MV-4-11 (cell line): ENCODE data around the gene VAV2.
"Not testable (repeated sequence)": the region's sequence is repeated elsewhere in the genome, so short reads cannot be mapped to it uniquely, and the experiment has no call there.

Experiments
- DNase-seq: peaks from one replicate; lab custom pipeline; 2025; lab: John Stamatoyannopoulos, UW

Gene VAV2

DNA sequence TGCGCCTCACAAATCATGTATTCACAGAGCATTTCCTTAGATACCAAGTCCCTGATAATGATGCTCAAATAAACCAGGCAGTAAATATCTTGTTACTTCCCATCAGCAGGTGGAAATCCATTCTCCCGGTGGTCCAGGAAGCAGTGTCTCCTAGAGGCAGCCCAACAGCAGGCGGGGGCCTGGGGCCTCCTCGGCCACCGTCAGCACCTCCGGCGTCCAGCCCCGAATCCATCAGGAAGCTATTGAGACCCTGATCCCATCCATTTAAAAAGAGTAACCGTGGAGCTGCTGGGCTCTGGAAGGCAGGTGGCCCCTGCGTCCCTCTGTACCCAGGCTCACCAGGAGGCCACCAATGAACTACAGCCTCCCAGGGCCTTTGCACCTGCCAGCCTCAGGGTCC lies 54.0 kb downstream of the VAV2 start:
- no peak for DNase-seq

DNA sequence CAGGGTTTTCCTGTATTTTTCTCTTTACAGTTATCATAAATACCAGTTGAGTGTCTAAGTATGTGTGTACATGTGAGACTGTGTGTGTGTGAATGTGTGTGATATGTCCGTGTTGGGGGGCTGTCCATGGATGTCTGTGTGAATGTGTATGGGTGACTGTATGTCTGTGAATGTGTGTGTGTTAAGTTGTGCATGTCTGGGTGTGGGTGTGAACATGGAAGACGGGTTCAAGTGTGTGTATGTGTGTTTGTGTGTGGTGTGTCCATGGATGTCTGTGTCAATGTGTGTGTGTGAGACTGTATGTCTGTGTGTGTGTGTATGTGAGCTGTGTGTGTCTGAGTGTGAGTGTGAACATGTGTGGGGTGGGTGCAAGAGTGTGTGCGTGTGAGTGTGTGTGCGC lies 55.0 kb downstream of the VAV2 start:
- no peak for DNase-seq

DNA sequence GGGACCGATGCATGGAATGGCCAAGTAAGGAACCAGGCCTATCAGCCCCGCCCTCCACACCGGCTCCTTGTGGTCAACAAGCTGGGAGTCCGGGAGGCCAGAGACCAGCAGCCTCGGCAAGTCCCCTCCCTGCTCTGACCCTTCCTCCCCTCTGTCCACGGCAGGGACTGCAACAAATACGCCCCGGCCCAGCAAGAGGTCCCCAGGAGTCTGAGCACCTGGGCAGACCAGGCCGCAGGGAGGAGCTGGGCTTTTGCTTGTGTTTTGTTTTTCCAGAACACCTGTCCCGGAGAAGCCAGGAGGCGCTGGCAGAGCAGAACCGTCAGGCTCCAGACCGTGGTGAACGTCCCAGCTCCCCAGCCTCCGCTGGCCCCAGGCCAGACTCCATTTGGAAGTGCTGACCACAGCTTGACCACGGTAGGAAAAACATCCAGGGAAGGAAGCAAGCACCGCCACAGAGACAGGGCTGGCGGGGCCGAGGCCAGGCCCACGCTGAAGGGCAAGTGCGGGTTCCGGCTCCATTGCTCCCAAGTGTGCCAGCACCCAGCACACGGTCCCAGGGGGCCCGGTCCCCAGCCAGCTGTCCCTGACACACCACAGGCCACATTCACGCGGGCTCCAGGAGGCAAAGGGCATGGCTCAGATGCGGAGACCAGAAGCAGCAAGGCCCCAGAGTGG lies 56.7 kb downstream of the VAV2 start:
- DNase-seq, result no peak

DNA sequence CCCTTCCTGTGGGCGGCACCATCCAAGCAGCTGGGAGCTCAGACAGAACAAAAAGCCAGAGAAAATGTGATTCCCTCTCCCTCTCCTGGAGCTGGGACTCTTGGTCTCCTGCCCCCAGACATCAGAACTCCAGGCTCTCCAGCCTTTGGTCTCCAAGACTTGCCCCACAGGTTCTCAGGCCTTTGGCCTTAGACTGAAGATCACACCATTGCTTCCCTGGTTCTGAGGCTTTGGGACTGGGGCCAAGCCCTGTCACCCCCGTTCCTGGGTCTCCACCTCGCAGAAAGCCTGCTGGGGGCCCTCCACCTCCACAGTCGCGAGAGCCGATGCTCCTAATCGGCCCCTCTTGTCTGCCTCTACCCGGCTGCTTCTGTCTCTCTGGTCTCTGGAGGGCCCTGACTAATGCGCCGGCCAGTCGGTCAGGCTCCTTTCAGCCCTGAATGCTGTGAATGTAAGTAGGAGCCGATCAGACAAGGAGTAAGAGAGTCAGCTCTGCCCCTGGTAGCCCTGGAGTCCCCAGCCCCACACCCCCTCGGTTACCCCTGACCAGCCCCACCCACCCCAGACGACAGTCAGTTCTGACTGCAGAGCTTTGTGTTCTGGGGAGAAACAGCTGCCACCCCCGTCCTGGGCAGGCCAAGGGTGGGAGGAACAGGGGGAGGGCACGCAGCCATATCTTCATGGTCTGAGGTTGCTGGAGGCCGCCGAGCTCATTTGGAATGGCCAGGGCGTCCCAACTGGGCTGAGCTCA lies 57.5 kb downstream of the VAV2 start:
- DNase-seq, result no peak

DNA sequence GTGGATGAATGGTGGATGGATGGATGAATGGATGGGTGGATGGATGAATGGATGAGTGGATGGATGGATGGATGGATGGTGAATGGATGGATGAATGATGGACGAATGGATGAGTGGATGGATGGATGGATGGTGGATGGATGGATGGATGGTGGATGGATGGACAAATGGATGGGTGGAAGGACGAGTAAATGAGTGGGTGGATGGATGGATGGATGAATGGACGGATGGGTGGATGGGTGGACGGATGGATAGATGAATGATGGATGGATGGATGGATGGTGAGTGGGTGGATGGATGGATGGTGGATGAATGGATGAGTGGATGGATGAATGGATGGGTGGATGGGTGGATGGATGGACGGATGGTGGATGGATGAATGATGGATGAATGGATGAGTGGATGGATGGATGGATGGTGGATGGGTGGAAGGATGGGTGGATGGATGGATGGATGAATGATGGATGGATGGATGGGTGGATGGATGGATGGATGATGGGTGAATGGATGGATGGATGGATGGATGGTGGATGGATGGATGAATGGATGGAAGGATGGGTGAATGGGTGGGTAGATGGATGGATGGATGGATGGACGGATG lies 58.6 kb downstream of the VAV2 start:
- no peak for DNase-seq

DNA sequence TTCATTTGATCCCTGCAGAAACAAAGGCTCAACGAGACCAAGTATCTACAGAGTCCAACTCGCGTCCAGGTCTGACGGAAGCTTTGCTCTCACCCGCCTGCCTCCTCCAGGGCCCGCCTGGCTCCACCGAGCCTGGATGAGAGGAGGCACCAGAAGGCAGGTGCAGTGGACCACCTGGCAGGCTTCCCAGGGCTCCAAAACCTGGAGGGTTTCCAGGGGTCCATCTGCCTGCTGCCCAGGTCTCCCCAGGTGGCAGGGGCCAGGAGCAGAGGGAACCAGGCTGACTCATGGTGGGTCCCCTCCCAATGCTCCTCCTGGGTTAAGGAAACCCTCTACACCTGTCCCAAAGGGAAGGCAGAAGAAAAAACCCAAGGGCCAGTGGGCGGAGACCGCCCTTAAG lies 59.5 kb downstream of the VAV2 start:
- DNase-seq, result no peak

DNA sequence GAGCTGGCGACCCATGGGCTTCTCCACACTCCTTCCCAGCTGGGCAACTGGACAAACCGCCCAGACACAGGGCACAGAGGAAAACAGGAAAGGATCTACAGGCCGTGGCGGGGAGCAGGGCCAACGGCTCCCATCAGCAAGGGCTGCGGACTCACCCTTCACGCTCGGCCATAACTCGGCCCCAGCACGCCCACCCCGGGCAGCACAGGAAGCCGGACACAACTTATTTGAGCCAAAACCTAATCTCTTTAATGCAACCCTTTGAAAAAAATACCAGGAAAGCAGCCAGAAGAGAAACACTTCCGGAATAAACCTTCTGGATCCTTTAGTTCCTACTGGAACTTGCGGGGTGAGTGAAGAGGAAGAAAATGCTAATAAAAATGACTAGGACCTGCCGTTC lies 59.9 kb downstream of the VAV2 start:
- no peak for DNase-seq

DNA sequence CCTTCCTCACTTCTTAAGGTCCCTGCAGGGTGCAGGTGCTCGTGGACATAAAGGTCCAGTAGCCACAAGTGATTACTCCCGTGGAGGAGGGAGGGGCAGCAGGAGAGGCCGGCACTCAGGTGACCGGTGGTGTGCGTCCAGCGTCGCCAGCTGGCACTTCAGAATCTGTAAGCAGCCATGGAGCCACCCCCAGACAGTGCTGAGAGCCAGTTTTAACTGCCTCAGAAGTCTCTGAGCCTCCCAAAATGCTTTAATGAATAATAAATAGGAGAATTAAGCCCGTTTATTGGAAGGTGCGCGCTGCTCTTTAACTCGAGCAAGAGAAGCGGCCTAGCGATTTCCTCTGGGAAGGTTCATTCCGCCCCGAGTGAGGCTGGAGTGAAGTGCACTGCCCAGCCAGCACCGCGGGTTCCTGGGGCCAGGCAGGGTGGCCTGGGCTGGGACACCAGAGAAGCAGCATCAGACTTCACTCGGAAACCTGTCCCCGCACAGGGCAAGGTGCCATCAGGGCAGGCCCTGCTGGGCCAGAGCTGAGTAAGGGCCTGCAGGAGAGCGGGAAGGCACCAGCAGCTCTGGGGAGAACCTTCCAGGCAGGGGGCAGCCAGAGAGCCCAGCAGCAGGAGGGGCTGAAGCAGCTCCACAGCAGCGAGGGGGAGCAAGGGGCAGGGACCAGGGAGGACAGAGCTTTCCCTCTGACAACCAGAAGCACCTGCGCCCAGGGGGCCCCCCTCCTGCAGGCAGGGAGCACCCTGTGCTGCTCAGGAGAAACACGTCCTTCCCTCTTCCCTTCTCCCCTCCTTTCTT lies 61.2 kb downstream of the VAV2 start:
- no peak for DNase-seq

DNA sequence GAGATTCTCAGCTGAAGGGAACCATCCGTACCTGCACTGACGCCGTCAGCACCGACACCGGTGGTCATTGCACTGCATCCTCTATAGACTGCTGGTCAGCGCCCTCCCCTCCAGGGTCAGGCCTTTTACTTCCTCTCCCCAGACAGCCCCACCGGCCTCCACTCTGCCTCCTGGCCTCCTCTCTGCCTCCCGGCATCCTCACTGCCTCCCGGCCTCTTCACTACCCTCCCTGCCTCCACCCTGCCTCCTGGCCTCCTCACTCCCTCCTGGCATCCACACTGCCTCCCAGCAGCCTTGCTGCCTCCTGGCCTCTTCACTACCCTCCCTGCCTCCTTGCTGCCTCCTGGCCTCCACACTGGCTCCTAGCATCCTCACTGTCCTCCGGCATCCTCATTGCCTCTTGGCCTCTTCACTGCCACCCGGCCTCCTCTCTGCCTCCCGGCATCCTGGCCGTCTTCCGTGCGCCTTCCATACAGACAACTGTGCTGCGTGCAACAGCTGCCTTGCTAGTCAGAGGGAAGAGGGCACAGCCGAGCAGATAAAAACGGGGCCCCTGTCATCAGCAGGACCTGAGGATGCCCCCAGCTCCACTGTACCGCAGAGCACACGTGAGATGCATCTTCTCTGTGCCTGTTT lies 62.0 kb downstream of the VAV2 start:
- no peak for DNase-seq

DNA sequence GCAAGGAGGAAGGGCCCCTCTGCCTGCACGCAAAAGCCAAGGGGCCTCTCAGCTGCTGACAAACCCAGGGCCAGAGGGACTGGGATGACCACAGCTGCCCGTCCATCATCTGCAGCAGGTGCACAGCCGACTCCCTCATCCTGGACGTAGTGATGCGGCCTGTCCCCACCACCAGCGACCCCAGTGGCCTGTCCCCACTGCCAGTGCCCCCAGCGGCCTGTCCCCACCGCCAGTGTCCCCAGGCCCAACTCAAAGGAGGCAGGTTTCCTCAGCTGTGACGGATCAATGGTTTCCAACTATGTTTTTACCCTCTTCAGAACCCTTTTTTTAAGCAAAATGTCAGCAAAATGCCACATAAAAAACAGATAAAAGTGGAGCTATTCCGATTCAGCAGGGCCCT lies 62.5 kb downstream of the VAV2 start:
- no peak for DNase-seq

DNA sequence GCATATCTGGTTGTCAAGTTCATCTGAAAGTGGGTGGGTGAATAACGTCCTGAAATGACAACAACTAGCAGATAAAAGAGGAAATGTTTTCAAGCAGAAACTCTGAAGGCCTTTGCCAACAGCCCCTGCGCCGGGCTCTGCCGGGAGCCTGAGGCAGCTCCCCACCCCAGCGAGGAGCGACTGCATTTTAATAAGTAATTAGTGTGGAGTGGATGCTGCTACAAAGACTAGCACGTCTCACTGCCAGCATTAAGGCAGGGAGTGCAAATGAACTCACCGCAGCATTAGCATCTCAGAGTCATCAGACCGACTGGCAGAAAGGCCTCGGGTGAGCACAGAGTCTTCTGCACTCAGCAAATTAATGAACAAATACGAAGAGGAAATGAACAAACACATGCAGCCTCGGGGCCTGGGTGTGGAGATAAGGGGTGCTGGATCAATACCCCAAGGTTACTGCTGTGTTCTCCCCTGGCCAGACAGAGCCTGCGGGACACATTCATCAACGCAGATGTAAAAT lies 63.8 kb downstream of the VAV2 start:
- DNase-seq, result no peak

DNA sequence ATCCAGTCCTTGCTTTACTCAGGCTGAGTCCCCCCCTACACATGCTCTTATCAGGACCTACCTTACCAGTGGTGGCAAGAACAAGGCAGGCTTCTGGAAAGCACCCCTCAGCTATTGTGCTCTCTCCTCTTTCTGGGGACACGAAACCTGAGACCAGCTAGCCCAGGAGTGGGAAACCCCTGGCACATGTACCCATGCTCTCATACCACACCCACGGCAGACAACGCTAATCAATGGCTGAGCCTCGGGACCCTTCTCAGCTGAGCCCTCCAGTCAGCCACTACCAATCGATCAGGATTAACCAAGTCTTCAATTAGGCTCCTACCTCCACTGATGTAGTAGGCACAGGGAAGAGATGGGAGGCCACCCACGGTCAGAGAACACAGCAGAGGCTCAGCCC lies 65.1 kb downstream of the VAV2 start:
- DNase-seq, result no peak

DNA sequence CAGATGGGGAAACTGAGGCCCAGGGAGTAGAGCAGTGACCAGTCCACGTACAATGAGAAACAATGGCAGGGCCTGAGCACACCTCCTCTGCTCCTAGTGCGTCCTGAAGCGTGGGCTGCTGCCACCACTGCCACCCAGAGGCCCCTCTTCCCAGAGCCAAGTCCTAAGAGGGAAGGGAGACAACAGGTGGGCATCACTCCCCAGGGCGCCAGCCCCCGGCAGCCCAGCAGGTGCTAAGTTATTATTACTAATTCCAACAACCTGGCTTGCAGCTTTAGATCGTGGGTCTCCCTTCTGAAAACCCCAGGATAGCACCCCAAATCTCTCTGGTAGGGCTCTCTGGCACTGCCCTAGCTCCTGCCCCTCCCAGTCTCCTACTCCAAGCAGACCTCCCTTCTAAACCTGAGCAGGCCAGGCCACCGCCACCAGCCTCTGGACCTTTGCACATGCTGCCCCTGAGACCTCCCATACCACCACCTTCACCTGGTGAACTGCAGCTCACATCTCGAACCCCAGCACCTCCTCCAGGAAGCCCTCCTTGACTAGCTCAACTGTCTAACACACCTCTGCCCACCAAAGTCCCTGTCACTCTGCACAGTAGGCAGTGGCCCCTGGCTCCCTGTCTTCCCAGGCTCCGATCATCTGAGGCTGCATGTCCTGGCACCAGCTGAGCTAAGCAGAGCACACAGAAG lies 65.8 kb downstream of the VAV2 start:
- DNase-seq, result no peak

DNA sequence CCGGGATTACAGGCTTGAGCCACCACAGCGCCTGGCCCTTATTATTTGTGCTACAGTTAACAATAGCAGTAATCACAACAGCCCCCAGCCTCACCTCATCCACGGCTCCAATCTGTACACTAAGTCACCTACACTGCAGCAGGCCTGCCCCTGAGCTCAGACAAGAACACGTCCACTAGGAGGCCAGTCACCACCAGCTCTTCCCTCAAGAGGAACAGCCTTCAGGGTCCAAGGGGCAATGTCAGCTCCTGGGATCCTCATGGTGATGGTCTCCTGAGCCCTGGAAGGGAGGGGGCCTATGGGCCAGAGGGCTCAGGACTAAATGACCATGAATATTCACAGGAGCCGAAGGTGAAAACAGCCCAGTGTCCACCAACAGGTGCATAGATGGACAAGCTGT lies 67.7 kb downstream of the VAV2 start:
- no peak for DNase-seq

DNA sequence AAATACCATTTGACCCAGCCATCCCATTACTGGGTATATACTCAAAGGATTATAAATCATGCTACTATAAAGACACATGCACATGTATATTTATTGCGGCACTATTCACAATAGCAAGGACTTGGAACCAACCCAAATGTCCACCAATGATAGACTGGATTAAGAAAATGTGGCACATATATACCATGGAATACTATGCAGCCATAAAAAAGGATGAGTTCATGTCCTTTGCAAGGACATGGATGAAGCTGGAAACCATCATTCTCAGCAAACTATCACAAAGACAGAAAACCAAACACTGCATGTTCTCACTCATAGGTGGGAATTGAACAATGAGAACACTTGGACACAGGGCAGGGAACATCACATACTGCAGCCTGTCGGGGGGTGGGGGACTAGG lies 68.5 kb downstream of the VAV2 start:
- not testable (repeated sequence) for DNase-seq

DNA sequence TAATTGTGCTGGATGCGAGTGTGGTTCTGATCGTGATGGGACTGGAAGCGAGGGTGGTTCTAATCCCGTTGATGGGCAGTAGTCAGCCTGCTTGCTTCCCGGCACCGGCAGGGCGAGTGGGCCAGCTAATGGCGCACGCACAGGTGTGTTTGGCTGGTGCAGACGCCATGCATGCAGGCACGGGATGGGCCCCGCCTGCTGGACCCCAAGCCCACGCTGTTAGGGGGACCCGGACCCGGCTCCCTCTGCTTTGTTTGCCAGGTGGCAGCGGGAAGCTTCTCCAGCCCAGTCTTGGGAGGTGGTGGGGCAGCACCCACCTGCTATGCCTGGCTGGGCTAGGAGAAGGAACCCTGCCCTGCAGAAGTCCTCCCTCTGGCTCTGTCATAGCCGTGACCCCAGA lies 70.3 kb downstream of the VAV2 start:
- DNase-seq, result no peak

DNA sequence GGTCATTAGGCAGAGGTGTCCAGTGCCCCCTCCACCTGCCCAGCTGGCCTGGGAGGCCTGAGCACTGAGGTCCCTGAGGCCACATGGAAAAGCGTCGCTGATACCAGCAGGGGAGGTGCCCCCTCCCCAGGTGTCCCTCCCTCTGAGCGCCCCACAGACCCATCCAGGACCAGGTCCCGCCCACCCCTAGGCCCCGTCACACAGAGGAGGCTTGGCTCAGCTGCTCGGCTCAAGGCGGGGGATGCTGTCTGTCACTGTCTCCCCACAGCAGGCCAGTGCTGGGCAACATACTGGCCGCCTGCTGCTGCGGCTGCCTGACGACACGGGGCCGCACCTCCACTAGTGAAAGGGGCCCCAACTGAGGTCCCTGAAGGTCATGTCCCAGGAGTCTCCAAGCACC lies 71.7 kb downstream of the VAV2 start:
- DNase-seq, result no peak

DNA sequence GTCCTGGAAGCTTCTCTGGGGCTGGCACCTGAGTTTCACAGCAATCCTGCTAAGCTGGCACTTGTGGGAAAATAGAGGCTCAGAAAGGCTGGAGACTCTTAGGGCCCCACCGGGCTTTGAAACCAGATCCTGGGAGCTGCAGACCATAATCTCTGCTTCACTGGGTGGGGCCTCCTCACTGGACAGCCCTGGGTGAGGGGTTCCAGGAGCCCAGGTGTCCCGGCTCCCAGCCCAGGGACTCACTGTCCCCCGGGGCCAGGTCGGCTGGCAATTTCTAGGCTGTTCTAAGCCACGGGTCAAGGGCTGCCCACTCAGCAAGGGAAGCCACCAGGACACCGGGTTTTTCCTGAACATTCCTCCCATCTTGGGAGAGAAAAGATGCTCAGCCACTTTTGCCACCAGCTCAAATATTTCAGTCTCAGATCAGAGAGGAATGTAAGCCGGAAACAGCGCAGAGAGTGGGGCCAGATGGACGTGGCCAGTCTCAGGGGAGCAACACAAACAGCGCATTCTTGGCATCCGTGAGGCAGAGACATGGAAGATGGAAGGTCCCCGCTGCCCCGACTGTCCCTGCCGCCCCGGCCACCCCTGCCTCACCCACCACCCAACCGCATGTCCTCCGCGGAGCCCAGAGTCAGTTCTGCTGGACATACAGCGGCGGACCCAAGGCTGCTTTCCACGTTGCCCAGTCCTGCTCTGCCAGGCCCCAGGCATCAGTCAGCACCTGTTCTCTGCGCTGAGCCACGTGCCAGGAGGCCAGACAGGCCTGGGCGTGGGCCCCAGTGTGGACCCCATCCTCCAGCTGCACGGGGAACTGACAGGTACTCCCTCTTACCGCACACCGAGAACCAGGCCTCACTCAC lies 72.6 kb downstream of the VAV2 start:
- no peak for DNase-seq

DNA sequence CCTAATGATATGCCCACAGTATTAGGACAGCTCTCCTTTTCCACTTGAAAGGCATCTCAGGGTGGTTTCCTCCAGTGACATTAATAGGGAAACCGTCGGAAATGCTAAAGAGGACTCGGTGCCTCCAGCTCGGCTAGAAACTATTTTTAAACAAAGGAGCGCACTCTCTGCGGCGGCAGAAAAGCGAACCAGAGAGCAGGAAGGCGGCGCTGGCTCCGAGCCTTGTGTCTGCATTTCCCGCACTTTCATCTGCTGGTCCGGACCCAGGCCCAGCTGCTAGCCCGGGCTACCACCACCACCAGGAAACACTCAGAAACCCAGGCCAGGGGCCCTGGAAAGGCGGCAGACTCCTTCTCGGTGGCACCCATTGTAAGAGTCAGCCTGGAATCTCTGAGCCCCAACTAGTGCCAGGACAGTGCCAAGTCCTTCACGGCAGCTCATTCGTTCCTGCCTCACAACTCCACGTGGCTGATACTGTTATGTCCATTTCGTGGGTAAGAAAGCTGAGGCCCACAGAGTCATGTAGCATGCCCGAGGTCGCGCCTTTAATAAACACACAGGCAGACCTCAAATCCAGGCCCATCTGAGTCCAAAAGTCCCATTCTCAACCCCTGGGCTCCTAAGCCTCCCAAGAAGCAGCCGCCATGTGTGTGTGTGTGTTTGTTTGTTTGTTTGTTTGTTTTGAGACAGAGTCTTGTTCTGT lies 73.9 kb downstream of the VAV2 start:
- DNase-seq, result no peak

DNA sequence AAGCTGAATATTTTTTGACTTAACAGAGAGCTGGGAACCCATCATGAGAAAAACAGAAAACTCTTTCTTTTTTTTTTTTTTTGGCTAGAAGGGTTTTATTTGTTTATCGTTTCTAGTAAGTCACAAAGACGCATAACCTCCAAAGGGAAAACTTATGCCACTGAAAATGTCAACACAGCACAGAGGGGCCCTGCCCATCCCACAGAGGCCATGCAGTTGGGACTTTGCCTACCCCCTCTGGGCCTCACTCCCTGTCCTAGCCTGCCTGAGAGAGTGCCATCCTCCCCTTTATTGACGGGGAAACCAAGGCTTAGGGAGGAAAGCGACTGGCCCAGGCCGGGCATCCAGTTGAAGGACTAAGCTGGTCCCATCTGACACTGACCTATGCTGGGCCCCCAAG lies 74.7 kb downstream of the VAV2 start:
- no peak for DNase-seq
